ENCODE measurements around the gene ZMPSTE24.

DNA sequence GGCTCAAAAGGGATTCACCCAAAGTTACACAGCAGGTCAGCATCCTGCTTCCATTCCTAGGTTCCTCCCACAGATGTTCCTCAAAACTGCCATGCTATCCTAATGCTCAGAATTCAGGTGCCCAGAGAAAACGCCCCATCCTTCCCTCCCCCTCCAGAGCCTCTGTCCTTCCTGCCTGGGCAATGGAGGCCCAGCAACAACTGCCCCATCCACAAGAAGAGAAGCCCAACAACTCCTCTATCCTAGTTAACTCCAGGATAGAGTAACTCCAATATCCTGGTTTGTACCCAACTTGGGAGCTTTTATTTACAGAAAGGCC, 42.2 kb downstream of the ZMPSTE24 start:
- TF ChIP-seq, protein P1, sequence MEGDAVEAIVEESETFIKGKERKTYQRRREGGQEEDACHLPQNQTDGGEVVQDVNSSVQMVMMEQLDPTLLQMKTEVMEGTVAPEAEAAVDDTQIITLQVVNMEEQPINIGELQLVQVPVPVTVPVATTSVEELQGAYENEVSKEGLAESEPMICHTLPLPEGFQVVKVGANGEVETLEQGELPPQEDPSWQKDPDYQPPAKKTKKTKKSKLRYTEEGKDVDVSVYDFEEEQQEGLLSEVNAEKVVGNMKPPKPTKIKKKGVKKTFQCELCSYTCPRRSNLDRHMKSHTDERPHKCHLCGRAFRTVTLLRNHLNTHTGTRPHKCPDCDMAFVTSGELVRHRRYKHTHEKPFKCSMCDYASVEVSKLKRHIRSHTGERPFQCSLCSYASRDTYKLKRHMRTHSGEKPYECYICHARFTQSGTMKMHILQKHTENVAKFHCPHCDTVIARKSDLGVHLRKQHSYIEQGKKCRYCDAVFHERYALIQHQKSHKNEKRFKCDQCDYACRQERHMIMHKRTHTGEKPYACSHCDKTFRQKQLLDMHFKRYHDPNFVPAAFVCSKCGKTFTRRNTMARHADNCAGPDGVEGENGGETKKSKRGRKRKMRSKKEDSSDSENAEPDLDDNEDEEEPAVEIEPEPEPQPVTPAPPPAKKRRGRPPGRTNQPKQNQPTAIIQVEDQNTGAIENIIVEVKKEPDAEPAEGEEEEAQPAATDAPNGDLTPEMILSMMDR (IDR thresholded peaks at IDR 0.05), result no peak
- no peak for TF ChIP-seq POLR2A (IDR thresholded peaks at IDR 0.05)

Measured in lower leg skin (tissue), 3 donors.